HEK293 (cell line): ENCODE results near the gene NKD2.

ENCODE experiments used
- CTCF ChIP-seq: fragments of 450-650 bp; formaldehyde crosslinking; IDR thresholded peaks from 2 replicates; pipeline ENCODE4 v1.5.1; 2016; ENCODE audit warnings: missing biosample characterization, missing genetic modification characterization
- PBX3 ChIP-seq: sonication (generic); formaldehyde crosslinking; IDR thresholded peaks from 2 replicates; pipeline ENCODE4 v1.8.1; 2022; ENCODE audit warnings: mild to moderate bottlenecking, moderate library complexity, missing genetic modification reagents
- PRDM10 ChIP-seq: fragments of 450-650 bp; formaldehyde crosslinking; IDR thresholded peaks from 2 replicates; pipeline ENCODE4 v1.5.1; 2016; ENCODE audit warnings: missing biosample characterization, missing genetic modification characterization
- SALL2 ChIP-seq: fragments of 450-650 bp; formaldehyde crosslinking; IDR thresholded peaks from 2 replicates; pipeline ENCODE4 v1.5.0; 2017; ENCODE audit warnings: missing biosample characterization, mild to moderate bottlenecking, missing genetic modification characterization, borderline replicate concordance
- ZNF146 ChIP-seq: fragments of 450-650 bp; formaldehyde crosslinking; IDR thresholded peaks from 2 replicates; pipeline ENCODE4 v1.5.1; 2016; ENCODE audit warnings: missing biosample characterization, missing genetic modification characterization
- ZNF23 ChIP-seq: fragments of 450-650 bp; formaldehyde crosslinking; IDR thresholded peaks from 2 replicates; pipeline ENCODE4 v1.5.1; 2016; ENCODE audit warnings: missing biosample characterization, missing genetic modification characterization, borderline replicate concordance
- ZNF274 ChIP-seq, 2 experiments: fragments of 200-500 bp in 1 of 2; fragments of 450-650 bp in 1 of 2; sonication (Bioruptor generic) in 1 of 2; formaldehyde crosslinking in 1 of 2; IDR thresholded peaks; 2 replicates each; pipeline versions ENCODE4 v1.5.1 to v1.6.1; 2014 to 2016; ENCODE audit warnings: borderline replicate concordance in 1 of 2, inconsistent platforms in 1 of 2, low read length in 1 of 2, missing biosample characterization in 1 of 2, missing genetic modification characterization in 1 of 2
- ZNF449 ChIP-seq: fragments of 450-650 bp; formaldehyde crosslinking; IDR thresholded peaks from 2 replicates; pipeline ENCODE4 v1.5.1; 2017; ENCODE audit warnings: missing biosample characterization, mild to moderate bottlenecking, missing genetic modification characterization, moderate library complexity
- ZNF510 ChIP-seq: fragments of 450-650 bp; formaldehyde crosslinking; IDR thresholded peaks from 2 replicates; pipeline ENCODE4 v1.5.1; 2018; ENCODE audit warnings: mild to moderate bottlenecking, missing genetic modification characterization, missing biosample characterization; ENCODE audit not compliant: insufficient replicate concordance
- ZNF600 ChIP-seq: fragments of 450-650 bp; formaldehyde crosslinking; IDR thresholded peaks from 2 replicates; pipeline ENCODE4 v1.5.1; 2016; ENCODE audit warnings: missing biosample characterization, missing genetic modification characterization

GRCh38 chr5:997711-998110 is 10.9 kb upstream of the NKD2 start:
- TF ChIP-seq ZNF510 (tag by site-specific recombination) = no peak
- no peak for TF ChIP-seq ZNF146 (tag by site-specific recombination)
- TF ChIP-seq CTCF (tag by site-specific recombination) = no peak
- TF ChIP-seq PRDM10 = no peak
- no peak for TF ChIP-seq ZNF449
- TF ChIP-seq PBX3 (CRISPR knock-in tag) = no peak
- no peak for TF ChIP-seq ZNF274 (IDR thresholded peaks at IDR 0.05; ENCODE audit: low read length)
- TF ChIP-seq ZNF274 (tag by site-specific recombination; IDR thresholded peaks at IDR 0.05; ENCODE audit: borderline replicate concordance) = no peak
- no peak for TF ChIP-seq SALL2 (tag by site-specific recombination)
- no peak for TF ChIP-seq ZNF600 (tag by site-specific recombination)
- no peak for TF ChIP-seq ZNF23 (tag by site-specific recombination)
